Natural killer cell (primary cell): ENCODE measurements around the gene CDC42SE2. TPM values are rescaled to one million over a fixed set of nuclear protein-coding genes. Genes with fewer than 3 reads are reported as not detected.

Source experiments
- ATAC-seq, 3 donors: fragments of 150-1000 bp in 2 of 3; fragments of 200-7000 bp in 1 of 3; cut with Tn5 transposase; 1 replicate in 1 of 3; 2 replicates in 2 of 3; pipeline ENCODE4 v1.10.0; 2021; ENCODE audit warnings: mild to moderate bottlenecking in 2 of 3, moderate library complexity in 2 of 3
- DNase-seq, 2 donors: peaks; one replicate each; pipeline versions ENCODE4 v3.0.0 to v3.0.0-alpha.2; 2013 to 2021; ENCODE audit warnings: mixed read lengths in 1 of 2
- H3K27ac ChIP-seq: one replicate; pipeline ENCODE4 v1.5.1; 2013; ENCODE audit warnings: mild to moderate bottlenecking, low read length
- H3K27me3 ChIP-seq: one replicate; pipeline ENCODE4 v1.6.1; 2013; ENCODE audit warnings: low read length; ENCODE audit not compliant: control insufficient read depth, insufficient read depth
- H3K36me3 ChIP-seq: one replicate; pipeline ENCODE4 v1.6.1; 2013; ENCODE audit warnings: low read length; ENCODE audit not compliant: control insufficient read depth, insufficient read depth
- H3K4me1 ChIP-seq: one replicate; pipeline ENCODE4 v1.6.1; 2013; ENCODE audit warnings: low read length; ENCODE audit not compliant: control insufficient read depth, insufficient read depth
- H3K4me3 ChIP-seq: one replicate; pipeline ENCODE4 v1.5.1; 2013; ENCODE audit warnings: low read length
- H3K9me3 ChIP-seq: one replicate; pipeline ENCODE4 v1.6.1; 2013; ENCODE audit warnings: low read length; ENCODE audit not compliant: control insufficient read depth, insufficient read depth
- H3K27ac Mint-ChIP-seq, 2 donors: one replicate each; pipeline ENCODE4 v1.8.0; 2022; ENCODE audit warnings: mild to moderate bottlenecking in 2 of 2, mixed read lengths in 2 of 2, moderate library complexity in 1 of 2
- H3K27me3 Mint-ChIP-seq, 2 donors: one replicate each; pipeline ENCODE4 v1.8.0; 2022; ENCODE audit warnings: low read depth in 2 of 2, mixed read lengths in 2 of 2
- H3K36me3 Mint-ChIP-seq: one replicate; pipeline ENCODE4 v1.8.0; 2022; ENCODE audit warnings: mixed read lengths
- H3K4me1 Mint-ChIP-seq, 2 donors: one replicate each; pipeline ENCODE4 v1.8.0; 2022; ENCODE audit warnings: mixed read lengths in 2 of 2
- H3K4me3 Mint-ChIP-seq: one replicate; pipeline ENCODE4 v1.8.0; 2022; ENCODE audit warnings: mild to moderate bottlenecking, moderate library complexity, mixed read lengths
- H3K9me3 Mint-ChIP-seq, 2 donors: one replicate each; pipeline ENCODE4 v1.8.0; 2022; ENCODE audit warnings: mixed read lengths in 2 of 2
- WGBS: methylation state at CpG from one replicate; pipeline ENCODE4 v1.1.7; 2013; ENCODE audit warnings: missing lambda C conversion rate; ENCODE audit not compliant: insufficient coverage; 5-methylcytosine and 5-hydroxymethylcytosine counted together
- intact Hi-C: fragments of 100-400 bp; cut with micrococcal nuclease; formaldehyde crosslinking; loops from one replicate; pipeline ENCODE4 v1.14.2; 2022
- total RNA-seq, 4 donors: library from RNA; stranded (reverse); fragments of 120-200 nt in 1 of 4; gene quantifications; one replicate each; pipeline versions ENCODE4 v1.2.3 to v1.2.4, GENCODE V29; 2013 to 2022
- TF ChIP-seq, protein P1 (sequence below): fragments of 200-600 bp; IDR thresholded peaks from one replicate; pipeline ENCODE4 v1.8.0; 2022; ENCODE audit warnings: antibody characterized with exemption

The CDC42SE2 gene, protein sequence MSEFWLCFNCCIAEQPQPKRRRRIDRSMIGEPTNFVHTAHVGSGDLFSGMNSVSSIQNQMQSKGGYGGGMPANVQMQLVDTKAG
- total RNA-seq = 100 to 1,000 TPM; 140 to 183 (median 166) TPM
- total RNA-seq (2013) = 259 TPM

DNA sequence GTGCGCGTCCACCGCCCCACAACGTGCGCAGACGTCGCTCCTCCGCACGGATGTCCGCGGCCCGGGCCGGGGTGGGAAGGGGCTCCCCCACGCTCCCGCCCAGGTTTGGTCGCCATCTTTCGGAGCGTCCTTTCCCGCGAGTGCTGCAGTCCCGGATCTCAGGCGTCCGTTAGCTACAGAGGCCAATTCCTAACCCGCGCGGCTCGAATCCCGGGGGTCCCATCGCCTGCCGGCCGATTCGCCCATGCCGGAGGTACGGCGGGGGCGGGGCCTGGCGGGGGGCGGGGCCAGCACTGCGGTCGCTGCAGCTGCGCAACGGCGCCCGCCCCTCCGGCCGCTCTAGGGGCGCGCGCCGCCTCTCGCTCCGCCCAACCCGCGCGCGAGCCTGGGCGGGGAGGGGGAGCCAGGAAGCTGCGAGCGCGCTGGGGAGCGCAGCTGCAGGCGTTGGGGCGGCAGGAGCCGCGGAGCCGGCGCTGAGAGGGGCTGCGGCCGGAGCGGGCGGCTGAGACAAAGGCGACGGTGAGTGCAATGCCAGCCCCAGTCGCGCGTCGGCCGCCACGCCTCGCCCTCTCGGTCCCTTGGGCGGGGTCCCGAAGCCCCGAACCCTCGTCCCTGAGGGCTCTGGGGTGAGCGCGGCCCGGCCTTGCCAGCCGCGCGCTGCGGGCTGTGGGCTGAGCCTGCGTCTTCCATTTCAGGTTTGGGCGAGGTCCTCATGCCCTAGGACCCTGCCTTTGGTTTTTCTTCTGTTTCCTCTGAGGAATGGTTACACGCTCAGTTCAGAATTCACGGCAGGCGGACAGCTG is at the start of gene CDC42SE2:
CDC42SE2 (plus strand) TSS at position 406 of the 803 bp plus-strand sequence. CDS start 95,441 bp downstream, outside the sequence.
- Histone ChIP-seq H3K36me3 (peaks cover 5% of the 10 kb centered on the region), H3K9me3 (no peaks in the 10 kb centered on the region), H3K27ac (peak within 1 kb of the TSS; percentile 97), H3K27me3 (no peaks in the 10 kb centered on the region), H3K4me3 (peak within 1 kb of the TSS; percentile 95), H3K4me1 (peaks cover 33% of the 10 kb centered on the region)
- DNase-seq (peak; percentile 90 to 95), ATAC-seq (peak; percentile 84 to 97 (median 90))
- peak within 1 kb of the TSS; percentile 76 to 95 for H3K27ac Mint-ChIP-seq
- H3K4me1 Mint-ChIP-seq = peaks cover 33 to 41% of the 10 kb centered on the region in 2 donors
- H3K9me3 Mint-ChIP-seq = no peaks in the 10 kb centered on the region
- H3K36me3 Mint-ChIP-seq = no peaks in the 10 kb centered on the region
- intact Hi-C loops = loop anchor here (1.0 to 2.0 kb wide), 2 partner anchors 93 to 118 kb away; partner anchors contain the start of gene LYRM7
- H3K27me3 Mint-ChIP-seq = no peaks in the 10 kb centered on the region
- under 1% methylated on average over 95 of the region's 97 CpGs for WGBS
- TF ChIP-seq, protein P1, sequence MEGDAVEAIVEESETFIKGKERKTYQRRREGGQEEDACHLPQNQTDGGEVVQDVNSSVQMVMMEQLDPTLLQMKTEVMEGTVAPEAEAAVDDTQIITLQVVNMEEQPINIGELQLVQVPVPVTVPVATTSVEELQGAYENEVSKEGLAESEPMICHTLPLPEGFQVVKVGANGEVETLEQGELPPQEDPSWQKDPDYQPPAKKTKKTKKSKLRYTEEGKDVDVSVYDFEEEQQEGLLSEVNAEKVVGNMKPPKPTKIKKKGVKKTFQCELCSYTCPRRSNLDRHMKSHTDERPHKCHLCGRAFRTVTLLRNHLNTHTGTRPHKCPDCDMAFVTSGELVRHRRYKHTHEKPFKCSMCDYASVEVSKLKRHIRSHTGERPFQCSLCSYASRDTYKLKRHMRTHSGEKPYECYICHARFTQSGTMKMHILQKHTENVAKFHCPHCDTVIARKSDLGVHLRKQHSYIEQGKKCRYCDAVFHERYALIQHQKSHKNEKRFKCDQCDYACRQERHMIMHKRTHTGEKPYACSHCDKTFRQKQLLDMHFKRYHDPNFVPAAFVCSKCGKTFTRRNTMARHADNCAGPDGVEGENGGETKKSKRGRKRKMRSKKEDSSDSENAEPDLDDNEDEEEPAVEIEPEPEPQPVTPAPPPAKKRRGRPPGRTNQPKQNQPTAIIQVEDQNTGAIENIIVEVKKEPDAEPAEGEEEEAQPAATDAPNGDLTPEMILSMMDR = no peak
- peak within 1 kb of the TSS; percentile 95 for H3K4me3 Mint-ChIP-seq

DNA sequence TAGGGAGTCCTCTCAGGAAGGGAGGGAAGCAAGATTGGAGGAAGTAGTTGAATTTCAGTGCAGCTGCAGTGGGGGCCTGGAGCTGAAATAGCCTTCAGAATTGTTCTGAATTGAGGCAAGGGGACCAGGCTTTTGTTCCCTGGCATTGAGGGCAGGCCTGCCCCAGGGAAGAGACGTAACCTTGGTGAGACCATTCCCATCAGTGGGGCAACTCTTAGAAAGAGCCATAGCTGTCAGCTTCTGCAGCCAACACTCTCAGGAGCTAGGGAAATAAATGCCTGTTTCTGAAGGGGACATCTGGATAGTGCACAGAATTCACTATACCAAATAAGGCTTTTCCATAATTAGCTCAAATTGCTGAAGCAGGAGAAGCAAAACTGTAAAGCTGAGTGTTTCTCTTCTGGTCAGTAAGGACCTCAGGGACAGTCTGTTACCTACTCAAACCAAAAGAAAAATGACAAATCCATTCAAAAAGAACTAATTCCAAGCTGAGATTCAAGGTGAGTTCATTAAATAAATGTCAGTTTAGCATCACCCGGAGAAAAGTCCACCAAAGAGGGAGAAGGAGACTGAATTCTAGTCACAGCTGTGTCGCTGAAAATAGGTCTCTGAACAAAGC is 49.1 kb upstream of the CDC42SE2 start:
- no peaks in the 10 kb centered on the region for H3K9me3 Mint-ChIP-seq
- H3K4me1 ChIP-seq = peaks cover 20% of the 10 kb centered on the region
- no peak overlapping the region for H3K4me3 ChIP-seq
- DNase-seq (no peak), ATAC-seq (no peak)
- H3K27me3 ChIP-seq = no peaks in the 10 kb centered on the region
- no peaks in the 10 kb centered on the region for H3K9me3 ChIP-seq
- TF ChIP-seq, protein P1 = no peak
- intact Hi-C loops = no loop called here
- no peak overlapping the region for H3K27ac ChIP-seq
- 94% methylated on average over 3 of the region's 3 CpGs for WGBS
- peaks cover 3 to 8% of the 10 kb centered on the region in 2 donors for H3K27me3 Mint-ChIP-seq
- H3K4me1 Mint-ChIP-seq = peaks cover 21 to 24% of the 10 kb centered on the region in 2 donors
- no peaks in the 10 kb centered on the region for H3K36me3 Mint-ChIP-seq
- no peaks in the 10 kb centered on the region for H3K36me3 ChIP-seq
- no peak overlapping the region for H3K27ac Mint-ChIP-seq
- no peak overlapping the region for H3K4me3 Mint-ChIP-seq

GRCh38 chr5:131217791-131218190 is 46.1 kb upstream of the CDC42SE2 start:
- no peak overlapping the region for H3K4me3 Mint-ChIP-seq
- WGBS = 99% methylated on average over 4 of the region's 4 CpGs

More at GRCh38 chr5:131217791-131218190, 46.1 kb upstream of the CDC42SE2 start:
- peaks cover 4 to 7% of the 10 kb centered on the region in 2 donors for H3K4me1 Mint-ChIP-seq
- no peaks in the 10 kb centered on the region for H3K9me3 Mint-ChIP-seq
- no peak for ATAC-seq
- H3K27ac Mint-ChIP-seq = no peak overlapping the region
- intact Hi-C loops = no loop called here
- Histone ChIP-seq H3K4me1 (peaks cover 4% of the 10 kb centered on the region), H3K27me3 (no peaks in the 10 kb centered on the region), H3K4me3 (no peak overlapping the region), H3K27ac (no peak overlapping the region), H3K9me3 (no peaks in the 10 kb centered on the region), H3K36me3 (no peaks in the 10 kb centered on the region)
- TF ChIP-seq, protein P1 = no peak
- DNase-seq = no peak
- H3K36me3 Mint-ChIP-seq = no peaks in the 10 kb centered on the region
- H3K27me3 Mint-ChIP-seq = peaks cover 3 to 8% of the 10 kb centered on the region in 2 donors
